HG02610 (cell line): Measurements from ENCODE around the gene GRP.

ENCODE experiments used
- ATAC-seq: cut with Tn5 transposase; IDR thresholded peaks from one replicate; pipeline ENCODE4 v1.9.1; 2021; ENCODE audit warnings: mild to moderate bottlenecking, moderate library complexity; ENCODE audit not compliant: unreplicated experiment

The GRP gene

DNA sequence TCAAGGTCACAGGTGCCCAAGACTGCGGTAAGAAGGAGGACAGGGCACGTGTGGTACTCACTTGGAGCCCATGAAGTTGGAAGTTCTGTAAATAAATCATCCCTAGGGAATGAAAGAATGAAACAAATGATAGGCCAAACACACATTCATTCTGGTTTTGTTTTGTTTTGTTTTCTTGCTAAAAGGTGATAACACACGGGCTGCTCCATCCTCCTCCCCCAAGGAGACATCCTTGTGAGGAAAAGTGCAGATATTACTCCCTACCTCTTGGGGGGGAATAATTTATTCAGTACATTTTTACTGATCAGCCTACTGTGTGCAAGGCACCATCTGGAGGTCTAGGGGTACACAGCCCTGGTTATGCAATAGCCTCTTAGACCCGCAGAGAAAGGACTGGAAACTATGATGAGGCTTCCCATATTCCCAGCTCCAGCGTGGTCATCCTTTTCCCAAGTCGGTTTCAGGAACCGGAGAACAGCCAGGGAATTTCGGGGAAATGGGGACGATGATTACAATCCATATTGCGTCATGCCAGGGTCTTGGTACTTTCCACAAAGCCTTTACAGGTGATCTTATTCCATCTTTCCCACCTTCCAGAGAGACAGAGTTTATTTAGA is 47.0 kb downstream of the GRP start:
- no peak for ATAC-seq

DNA sequence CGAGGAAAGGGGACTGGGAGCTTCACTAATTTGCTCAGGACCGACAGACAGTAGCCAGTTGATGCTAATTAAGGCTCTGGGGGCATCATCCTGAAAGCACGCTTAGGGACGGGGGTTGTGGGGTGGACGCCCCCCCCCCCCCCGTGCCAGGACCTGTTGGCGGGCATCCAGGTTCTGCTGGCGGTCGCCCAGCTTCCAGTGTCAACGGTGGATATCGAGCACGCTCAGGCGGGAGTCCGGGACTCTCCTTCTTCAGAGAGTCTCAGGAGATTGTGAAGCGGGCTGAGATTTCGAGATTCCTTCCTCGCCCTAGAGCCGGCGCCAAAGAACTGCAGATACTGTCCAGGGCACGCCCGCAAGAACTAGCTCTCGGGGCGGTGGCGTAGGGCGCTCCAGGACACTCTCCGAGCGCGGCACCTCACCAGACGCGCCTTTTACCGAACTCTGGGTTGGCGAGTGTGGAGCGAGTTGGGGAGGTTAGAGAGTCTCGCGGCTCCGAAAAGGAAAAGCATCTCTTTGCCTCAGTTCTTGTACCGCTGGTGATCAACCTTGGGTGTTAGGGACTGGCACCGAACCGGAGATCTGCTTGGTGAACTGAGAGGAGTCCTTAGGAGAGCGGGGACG is 47.7 kb downstream of the GRP start:
- no peak for ATAC-seq

DNA sequence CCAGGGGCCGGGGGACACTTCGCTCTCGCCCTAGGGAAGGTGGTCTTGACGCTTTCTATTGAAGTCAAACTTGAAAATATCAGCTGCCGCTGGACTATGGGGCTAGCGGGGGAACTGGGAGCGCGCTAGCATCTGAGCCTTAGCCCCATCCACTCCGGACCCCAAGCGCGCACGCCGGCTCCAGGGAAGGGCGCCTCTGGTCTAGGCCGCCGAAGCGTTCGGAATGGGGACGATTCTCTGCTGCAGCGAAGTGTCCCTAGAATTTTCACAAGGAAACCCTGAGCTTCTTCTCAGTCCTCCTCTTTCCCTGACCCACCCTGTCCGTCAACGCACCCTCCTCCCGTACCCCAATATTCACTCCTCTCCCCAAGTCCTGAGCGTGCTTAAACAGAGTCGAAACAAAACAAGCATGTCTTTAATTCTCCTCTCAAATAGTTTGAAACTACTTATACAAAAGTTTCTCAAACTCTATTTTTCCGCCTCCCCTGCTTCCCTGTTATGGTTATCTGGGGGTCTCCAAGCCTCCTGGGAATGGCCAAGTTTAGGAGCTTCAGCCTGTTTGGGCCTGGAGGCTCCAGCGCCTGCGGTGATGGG is 48.3 kb downstream of the GRP start:
- no peak for ATAC-seq

DNA sequence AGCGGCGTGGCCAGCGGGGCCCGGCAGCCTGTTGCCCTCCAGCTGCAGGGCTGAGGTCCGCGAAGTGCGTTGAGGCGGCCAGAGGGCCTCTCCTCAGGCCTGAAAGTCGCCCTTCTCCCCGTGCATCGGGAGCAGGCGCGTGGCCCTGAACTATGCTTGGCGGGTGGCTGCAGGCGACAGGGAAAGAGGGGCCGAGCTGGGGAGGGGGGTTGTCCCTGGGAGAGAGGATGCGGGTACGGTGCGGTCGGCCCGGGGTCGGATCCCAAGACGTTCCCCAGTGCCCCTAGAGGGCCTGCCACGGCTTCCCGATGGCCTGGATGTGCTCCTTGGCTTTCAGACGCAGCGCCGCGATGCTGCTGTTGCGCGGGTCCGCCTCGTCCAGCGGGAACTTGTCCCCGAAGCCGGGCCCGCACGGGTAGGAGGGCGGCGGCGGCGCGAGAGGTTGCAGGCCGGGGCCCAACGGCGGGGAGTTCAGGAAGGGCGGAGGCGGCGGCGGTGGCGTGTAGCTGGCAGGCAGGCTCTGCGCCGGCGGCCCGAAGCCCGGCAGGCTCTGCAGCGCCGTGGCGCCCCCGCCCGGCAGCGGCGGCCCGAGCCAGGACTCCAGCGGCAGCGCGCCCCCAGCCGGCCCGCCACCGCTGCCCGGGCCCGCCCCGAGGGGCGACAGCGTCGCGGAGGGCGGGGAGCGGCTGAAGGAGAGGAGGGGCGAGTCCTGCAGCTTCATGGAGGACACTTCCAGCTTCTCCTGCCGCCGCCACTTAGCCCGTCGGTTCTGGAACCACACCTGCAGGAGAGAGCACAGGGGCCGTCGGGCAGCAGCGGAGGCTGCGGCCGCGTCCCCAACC is 49.0 kb downstream of the GRP start:
- ATAC-seq = peak; percentile 43

DNA sequence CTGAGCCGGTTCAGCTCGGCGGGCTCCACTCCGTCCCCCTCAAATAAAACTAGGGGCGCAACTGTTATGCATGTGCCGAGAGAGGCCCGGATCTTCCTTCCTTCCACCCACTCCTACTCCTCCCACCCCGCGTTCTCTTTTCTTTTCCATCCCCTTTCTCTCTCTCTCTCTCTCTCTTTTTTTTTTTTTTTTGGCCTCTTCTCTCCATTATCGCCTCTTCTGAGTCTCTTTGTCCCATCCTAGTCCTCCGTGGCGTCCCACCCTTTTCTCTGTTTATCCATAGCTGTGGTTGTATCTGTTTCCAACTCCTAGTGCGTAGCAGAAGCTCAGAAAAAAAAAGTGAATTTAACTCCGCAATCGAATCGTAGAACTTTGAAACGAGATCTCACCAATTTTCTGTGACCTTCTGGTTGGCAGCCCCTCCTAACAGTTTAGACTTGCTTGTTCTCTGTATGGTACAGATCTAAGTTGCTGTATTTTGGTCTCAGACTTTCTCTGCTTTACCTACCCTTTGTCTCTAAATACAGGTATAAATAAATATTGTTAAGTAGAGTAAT is 49.7 kb downstream of the GRP start:
- ATAC-seq = no peak

DNA sequence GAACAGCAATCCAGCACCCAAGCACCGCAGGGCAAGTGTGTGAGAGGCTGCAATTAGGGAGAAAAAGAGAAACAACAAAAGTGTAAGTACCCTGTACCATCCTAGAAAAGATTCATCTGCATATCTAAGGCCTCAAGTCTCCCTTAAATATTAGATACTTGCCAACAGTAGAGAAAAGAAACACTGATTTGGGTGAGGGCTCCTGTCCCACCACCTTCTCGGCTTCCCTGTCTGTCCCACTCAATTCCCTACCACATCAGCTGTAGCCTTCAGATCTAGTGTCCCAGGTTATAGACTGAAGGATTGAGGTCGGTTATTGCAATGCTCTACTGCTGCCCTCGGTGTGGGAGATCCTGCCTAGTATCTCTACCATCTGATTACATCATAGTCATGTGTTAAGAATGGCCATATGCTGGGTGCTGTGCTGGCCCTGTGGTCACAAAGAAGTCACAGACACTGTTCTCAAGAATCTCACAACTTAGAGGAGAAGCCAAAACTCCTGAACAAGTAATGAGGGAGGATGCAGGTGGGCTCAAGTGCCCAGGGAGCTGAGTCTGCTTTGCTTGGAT is 50.8 kb downstream of the GRP start:
- no peak for ATAC-seq

DNA sequence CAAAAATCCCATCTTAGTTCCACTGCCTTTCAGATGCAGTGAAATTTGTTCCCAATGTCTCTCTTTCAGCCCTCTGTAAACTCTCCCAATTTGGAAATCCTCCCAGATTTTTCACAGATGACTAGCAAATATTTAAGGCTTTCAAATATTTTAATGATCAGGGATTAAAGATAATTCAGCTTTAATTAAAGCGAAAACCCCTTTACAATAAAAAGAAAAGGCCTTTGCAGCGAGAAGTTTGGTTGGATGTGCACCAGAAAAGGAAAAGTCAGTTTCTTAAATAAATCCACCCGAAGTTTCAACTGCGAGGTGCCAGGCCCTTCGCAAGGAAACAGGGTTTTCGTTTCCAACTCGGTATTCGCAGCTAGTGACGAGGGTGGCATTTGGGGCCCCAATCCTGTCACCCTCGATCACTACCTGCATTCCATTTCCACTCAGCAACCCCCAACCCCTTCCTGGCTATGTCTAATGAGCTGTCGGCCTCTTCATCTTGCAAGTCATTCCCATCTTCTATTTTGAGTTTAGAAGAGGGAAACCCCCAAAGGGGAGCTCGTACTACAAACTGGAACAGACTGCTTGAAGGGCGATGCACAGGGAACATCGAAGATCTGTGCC is 51.8 kb downstream of the GRP start:
- no peak for ATAC-seq

DNA sequence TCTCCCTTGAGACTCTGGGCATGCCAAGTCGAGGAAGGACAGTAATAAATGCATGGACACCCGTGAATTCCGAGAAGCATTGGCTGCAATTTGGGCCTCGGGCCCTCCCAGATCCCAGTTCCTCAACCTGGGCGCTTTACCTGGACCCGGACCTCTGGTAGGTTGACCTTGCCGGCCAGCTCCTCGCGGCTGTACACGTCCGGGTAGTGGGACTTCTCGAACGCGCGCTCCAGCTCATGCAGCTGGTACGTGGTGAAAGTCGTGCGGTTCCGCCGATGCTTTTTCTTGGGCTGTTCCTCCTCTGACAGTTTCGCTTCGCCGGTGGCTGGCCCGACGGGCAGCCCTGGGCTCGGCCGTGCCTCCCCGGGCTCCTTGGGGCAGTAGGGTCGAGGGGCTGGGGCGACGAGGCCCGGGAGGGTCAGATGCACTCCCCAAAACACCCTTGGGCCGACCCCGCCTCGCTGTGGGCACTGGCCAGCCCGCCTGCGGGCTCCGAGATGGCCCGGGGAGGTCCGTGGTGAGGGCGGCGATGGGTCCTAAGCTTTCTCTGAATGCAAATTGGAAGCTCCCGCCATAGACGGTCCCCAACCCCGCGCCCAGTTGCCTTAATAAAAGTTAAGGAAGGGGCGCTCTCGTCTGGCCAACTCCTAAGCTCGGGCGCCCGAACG is 52.4 kb downstream of the GRP start:
- ATAC-seq = no peak

DNA sequence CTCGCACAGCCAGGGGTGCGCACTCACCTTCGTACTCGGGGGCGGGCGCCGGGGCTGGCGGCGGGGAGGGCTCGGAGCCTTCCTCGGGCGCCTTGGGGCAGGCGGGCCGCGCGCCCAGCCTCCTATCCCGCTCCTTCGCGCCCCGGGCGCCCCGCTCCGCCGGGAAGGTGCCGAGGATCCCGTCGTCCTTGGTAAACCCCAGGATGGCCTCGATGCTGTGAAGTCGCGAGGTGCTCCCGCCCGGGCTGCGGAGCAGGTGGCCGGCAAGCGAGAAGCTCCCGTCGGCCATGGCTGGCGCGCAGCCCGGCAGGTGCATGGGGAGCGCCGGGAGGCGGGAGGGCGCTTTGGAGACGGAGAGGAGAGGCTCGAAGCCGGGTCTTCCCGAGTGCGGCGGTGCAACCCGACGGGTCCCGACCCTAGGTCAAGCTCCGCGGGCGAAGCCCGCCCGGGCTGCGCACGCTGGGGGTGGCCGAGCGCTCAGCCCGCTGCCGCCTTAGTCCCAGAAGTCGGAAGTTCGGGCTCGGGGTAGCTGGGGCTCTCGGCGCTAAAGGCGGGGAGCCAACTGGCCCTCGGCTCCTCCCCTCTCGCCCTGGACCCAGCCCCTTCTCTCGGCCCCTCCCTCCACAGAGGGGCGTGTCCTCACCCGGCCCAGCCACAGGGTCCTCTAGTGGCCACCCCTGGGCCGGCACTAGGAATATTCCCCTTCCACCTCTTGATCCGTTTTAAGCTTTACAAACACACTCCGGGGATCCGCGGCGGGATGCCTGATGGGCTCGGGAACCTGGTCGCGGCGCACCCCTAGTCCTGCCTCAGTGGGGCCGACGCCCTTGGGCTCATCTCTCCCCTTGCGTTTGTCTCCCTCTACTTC is 53.2 kb downstream of the GRP start, which contains the start of gene RAX:
TSS of gene RAX (minus strand) at position 564 of the 868 bp plus-strand sequence. CDS start at position 316, 248 bp downstream.
- peak; percentile 40 for ATAC-seq

DNA sequence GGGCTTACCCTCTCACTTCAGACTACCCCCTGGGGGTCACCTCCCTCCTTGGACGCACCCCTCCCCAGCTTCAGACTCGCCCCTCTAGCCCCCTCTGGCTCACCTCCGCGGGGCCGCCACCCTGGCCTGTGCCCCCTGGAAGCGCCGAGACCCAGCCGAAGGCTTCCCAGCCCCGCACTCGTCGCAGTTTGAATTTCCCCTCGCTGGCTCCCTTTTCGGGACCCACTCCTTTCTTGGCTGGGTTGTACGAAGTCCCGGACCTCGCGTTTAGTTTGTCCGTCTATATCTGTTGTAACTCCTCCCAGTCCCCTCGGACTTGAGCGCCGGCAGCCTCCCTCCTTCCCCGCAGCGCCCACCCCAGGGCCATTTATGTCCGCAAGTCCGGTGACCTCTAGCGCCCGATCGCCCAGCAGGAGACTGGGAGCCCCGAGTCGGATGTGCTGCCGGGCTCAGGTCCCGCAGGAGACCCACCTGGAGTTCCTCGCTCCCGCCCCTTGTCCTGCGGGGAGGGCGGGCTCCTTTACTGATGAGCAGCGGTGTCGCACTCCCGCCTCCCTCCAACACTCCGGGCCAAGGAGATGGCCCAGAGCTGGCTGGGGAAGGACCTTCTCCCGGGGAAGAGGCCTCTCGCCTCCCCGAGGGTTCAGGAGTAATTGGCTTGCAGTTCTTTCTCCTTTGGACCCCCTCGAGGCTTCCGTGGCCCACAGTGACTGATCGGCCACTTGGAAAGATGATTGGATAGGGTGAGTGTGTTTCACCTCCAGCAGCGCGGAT is 54.0 kb downstream of the GRP start:
- no peak for ATAC-seq

DNA sequence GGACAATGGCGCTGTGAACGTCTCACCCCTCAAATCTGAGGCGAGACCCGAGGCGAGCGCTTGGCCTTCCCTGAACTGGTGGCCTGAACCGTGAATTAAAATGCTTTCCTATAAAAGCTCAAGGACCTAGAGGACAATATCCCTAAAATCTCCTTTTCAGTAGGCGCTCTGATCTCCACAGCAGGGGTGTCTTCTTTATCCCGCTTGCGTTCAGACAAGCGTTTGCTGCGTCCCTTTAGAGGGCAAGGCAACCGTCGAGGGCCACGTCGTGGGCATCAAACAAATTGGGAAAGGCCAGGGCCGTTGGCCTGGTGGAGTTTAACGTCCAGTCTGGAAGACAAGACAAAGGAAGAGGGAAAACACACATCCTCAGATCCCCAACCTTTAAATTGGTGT is 54.6 kb downstream of the GRP start:
- ATAC-seq = no peak

DNA sequence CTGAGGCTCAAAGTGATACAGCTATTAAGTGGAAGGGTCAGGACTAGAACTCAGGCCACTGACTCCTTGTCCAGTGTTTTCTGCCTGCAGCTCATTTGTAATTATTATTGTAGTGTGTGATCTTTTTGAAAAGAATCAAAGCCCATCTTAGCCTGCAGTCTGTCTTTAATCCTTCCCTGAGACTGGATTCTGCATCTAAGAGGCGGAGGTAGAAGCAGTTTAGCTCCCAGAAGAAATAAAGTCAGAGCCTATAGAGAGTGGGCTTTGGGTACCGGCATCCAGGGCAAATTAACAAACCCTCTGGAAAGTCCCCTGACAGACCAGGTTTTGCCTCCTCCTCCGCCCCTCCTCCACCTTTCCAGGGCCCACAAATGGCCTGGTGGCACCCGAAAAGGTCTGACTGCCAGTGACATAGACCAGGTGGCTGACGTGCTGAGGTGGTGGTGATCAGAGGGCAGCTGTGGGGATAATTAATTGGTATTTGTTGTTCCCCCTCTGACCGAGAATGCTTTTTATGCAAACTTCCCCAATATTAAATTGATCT is 55.5 kb downstream of the GRP start:
- ATAC-seq = no peak

DNA sequence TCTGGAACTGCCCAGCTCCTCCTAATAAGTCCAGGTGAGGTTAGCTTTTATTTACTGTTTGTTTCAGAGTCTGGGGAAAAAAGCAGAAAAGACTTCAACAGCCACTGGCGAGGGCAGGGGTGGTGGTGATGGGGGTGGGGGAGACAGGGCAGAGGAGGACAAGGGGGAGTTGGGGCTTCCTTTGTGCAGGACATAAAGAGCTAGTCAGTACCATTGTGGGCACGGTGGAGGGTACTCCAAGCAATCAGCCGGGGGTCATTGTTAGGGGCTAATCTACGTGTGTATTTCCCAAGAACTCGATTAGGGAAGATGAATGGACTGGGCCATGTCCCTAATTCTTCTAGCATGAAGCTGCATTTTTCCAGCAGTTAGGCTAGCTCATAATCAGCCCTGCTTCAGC is 56.1 kb downstream of the GRP start:
- no peak for ATAC-seq

DNA sequence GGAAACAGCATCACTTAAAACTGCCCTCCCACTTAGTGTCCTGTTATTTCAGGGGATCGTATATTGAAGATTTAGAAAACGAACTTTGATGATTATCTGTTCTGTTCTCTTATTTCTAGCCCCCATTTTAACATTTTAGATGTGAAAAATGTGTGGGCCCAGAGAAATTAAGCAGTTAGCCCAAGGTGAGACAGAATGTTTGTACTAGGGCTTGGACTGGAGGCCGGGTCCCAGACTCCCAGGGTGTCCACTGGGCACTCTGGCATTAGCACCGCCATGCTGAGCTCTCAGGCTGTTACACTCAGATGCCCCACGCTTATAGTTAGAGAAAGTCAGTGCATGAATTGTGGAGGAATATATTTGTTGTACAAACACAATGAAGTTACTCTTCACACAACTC is 58.8 kb downstream of the GRP start:
- no peak for ATAC-seq

DNA sequence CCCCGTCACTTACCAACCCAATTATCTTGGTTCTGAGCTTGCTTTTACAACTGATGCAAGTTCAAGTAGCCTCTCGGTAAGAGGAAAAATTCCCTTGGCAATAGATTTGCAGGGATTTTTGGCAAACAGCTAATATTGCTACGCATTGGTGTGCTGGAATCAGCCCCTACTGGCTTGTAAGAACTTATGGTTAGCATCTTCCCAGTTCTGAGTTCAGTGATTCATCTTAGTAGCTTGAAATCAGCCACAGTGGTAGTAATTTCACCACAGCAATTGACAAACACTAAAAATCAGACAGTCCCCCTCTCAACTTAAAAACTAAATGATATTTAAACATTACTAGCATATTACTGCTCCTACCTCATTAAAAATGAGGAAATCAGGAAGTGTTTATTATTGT is 59.2 kb downstream of the GRP start:
- ATAC-seq = no peak

DNA sequence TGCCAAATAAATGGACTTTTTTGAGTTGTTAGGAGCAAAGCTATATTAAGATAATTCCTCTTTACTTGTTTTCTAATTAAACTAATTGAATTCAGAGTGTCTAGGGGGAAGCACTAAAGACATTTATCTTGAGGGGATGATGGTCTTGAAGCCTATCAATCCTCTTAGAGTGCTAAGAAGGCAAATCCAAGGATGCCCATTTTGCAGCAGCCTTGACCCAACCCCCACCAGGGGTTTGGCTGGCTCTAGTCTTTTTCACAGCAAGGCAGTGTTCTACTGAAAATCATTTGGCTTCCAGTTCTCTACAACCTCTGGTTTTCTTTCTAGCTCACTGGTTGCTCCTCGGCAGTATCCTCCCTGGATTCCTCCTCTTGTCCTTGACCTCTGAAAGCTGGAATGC is 59.8 kb downstream of the GRP start:
- ATAC-seq = no peak
